ENCODE results near the gene CDH6.
"Not testable (repeated sequence)": the region's sequence is repeated elsewhere in the genome, so short reads cannot be mapped to it uniquely, and the experiment has no call there.

The CDH6 gene

GRCh38 chr5:31333475-31333874 is 140.0 kb downstream of the CDH6 start:
- no peak for DNase-seq

GRCh38 chr5:31334061-31334860 is 140.8 kb downstream of the CDH6 start:
- DNase-seq: no peak

DNA sequence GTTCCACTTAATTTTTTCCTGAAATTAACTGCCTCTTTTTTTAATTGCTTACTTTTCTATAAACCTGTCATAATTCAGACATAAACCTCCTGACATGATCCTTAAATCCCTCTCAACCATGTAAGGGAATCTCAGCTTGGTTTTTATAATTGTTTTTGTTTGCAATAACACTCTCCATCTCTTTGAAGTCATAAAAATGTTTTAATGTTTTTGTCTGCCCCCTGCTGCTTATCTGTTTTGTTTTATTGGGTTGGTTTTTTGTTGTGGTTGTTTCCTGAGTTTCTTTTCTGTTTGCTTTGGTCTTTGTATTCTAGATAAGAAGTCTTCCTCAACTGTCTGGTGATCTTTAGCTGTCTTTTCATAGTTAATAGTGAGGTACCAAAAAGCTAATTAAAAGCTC is 142.0 kb downstream of the CDH6 start:
- no peak for DNase-seq

GRCh38 chr5:31343946-31344345 is 150.5 kb downstream of the CDH6 start:
- no peak for DNase-seq

- DNase-seq: no peak
These were observed 153.5 kb downstream of the CDH6 start for GRCh38 chr5:31346896-31347551.

DNA sequence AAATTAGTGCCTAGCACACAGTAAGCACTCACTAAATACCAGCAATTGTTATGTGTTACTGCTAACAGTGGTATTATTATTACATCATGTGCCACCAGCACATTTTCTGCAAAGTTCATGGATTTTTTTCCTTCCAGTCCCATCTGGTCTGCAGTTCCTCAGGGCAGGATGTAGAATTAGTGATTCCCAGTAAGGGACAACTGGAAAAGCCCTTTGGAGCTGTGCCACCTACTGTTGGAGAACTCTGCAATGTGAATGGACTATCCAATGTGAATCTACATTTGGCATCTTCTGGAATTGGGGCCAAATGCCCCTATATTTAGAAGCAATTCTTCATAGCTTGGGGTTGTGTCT is 154.0 kb downstream of the CDH6 start:
- no peak for DNase-seq

DNA sequence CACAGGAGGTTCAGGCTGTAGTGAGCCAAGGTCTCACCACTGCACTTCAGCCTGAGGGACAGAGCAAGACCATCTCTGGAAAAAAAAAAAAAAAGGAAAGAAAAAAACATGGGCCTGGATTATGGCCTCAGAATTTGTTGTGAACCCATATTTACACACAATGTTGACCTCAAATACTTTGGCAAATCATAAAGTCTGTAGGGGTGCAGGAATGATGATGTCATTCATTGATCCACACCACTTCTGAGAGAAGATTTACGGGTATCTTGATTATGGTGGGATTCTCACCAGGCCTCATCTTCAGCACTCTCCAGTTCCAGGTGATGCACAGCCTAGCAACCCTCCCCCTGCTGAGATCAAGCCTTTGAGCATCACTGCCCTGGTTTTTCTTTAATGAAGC is 156.9 kb downstream of the CDH6 start:
- no peak for DNase-seq

GRCh38 chr5:31355337-31355736 is 161.9 kb downstream of the CDH6 start:
- DNase-seq: no peak

DNA sequence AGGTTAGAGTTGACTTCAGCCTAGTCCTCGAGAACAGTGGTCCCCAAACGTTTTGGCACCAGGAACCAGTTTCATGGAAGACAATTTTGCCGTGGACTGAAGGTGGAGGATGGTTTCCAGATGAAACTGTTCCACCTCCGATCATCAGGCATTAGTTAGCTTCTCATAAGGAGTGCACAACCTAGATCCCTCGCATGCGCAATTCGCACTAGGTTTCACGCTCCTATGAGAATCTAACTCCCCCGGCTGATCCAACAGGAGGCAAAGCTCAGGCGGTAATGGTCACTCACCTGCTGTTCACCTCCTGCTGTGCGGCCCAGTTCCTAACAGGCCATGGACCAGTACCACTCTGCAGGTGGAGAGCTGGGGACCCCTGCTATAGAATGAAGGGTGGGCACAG is 163.6 kb downstream of the CDH6 start:
- no peak for DNase-seq

GRCh38 chr5:31359839-31360238 is 166.4 kb downstream of the CDH6 start:
- no peak for DNase-seq

DNA sequence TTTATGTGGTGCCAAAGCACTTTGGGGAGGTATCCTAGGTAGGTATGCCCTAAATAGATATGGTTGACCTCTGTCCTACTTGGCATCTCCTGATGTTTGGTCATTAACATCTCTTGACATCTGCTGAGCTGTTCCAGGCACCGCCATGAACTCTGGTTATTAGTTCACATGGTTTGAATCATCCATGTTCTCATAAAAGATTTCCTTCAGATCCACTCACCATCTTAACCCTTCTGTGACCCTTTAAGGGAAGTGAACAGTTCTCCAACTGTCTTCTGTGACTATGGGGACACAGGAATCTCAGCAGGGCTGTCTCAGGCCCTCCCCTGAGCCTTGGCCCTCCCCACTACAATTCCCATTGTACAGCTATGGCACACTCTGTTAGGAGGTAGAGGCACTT is 167.7 kb downstream of the CDH6 start:
- no peak for DNase-seq

DNA sequence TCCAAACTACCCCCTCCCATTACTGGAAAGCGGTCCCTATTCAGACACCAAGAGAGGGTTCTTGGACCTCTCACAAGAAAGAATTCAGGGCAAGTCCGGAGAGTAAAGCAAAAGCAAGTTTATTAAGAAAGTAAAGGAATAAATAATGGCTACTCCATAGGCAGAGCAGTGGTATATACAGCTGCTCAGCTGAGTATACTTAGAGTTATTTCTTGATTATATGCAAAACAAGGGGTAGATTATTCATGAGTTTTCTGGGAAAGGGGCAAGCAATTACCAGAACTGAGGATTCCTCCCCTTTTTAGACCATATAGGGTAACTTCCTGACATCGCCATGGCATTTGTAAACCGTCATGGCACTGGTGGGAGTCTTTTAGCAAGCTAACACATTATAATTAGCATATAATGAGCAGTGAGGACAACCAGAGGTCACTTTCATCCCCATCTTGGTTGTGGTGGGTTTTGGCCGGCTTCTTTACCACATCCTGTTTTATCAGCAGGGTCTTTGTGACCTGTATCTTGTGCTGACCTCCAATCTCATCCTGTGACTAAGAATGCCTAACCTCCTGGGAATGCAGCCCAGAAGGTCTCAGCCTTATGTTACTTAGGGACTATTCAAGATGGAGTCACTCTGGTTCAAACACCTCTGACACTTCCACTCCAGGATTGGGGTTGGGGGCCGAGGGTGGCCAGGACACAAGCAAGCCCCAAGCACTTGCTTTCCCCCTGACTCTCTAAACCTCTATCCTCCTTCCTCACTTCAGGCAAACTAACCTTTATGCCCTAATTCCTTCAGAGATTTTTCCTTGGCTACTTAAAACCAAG is 168.4 kb downstream of the CDH6 start:
- not testable (repeated sequence) for DNase-seq

DNA sequence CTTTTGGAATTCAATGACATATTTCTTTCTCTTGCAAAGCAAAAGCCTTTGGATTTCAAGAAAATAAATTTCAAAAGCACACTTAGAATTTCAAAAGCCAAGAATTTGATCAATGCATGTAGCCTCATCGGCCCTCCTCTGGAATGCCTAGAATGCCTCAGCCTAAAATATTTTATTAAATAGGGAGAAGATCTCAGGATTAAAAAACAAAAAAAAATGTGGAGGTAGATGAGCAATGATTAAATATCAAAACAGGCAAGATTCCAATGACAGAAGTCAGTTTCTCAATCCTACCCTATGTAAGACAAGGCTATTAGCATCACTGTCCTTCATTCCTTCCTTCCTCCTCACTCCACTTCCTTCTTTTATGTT is 169.0 kb downstream of the CDH6 start:
- DNase-seq: no peak

GRCh38 chr5:31362931-31363568 is 169.6 kb downstream of the CDH6 start:
- no peak for DNase-seq

GRCh38 chr5:31364881-31365636 is 171.6 kb downstream of the CDH6 start:
- no peak for DNase-seq

GRCh38 chr5:31365776-31366175 is 172.3 kb downstream of the CDH6 start:
- no peak for DNase-seq

DNA sequence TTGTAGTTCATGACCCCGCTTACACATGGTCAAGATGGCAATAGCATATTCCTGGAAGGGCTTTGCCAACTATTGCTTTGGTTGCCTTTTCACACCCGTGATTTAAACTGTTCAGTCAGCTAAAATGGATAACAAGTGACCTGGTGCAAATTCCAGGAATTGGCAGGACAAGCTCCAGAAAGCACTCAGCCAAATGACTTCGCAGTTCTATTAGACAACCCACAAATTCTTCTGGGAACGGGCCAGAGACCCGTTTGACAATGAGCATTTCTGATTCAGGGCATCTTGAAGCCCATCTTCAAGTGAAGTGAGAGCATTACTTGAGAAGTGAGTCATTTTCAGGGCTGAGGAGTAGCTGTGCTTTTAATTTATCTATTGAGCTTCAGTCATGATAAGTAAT is 173.5 kb downstream of the CDH6 start:
- no peak for DNase-seq

GRCh38 chr5:31372124-31372523 is 178.6 kb downstream of the CDH6 start:
- no peak for DNase-seq

DNA sequence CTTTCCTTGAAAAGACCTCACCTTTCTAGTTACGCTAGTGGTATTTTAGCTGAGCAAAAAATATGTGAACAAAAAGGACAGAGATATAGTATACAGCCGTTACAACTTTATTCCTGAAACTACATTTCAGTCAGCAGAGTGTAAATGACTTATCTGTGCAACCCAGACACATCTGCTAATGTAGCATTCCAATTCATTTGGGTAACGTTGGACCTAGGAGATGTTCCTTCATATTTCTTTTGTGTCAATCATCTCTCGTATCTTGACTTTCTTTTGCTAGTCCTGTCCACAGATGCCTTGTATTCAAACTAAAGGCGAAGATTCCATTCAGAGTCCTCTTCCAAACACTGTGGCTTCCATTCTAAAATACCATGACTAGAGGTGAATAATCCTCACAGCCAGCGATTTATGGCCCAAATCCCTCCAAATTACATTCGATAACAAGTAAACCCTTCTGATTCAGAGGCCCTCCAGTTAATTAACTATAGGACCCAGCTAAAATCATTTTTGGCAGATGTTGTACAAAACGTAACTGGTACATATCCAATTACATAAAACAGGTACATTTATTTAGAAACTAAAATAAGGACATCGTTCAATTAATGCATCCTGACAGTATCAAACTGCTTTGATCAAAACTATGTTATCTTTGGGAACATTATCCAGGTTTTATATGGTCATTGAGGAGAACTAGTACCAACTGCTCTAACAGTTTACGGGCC is 182.7 kb downstream of the CDH6 start:
- no peak for DNase-seq

- DNase-seq: no peak
These were observed 183.9 kb downstream of the CDH6 start for GRCh38 chr5:31377274-31377946.

DNA sequence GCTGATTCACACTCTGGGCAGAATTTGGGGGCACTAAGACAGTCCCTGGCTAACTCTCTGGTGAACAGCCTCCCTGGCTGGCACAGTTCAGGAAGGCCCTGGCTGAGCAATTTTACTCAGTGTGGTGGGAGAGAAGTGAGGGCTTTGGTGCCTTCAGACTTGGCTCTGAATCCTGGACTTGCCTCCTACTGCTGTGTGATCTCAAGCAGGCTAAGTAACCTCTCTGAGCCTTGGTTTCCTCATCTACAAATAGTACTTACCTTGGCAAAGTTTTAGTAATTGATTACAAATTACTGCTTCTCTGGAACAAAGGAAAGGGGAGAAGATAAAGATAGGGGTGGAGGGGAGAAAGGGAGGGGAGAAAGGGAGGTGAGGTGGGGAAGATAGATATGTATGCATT is 184.7 kb downstream of the CDH6 start:
- no peak for DNase-seq

All from NCI-H1105 treated with DMSO at 0.1 percent for 48 hours (cell line).